ENCODE data around the gene RNF32. TPM values are rescaled to one million over a fixed set of nuclear protein-coding genes. Genes with fewer than 3 reads are reported as not detected.
"Not testable (repeated sequence)": the region's sequence is repeated elsewhere in the genome, so short reads cannot be mapped to it uniquely, and the experiment has no call there.

The RNF32 gene
- polyA plus RNA-seq, 4 donors: 1.1 to 5.1 (median 1.4) TPM

GRCh38 chr7:156629873-156630272, 10.7 kb upstream of the RNF32 start:
- Histone ChIP-seq H3K36me3 (ENCODE audit: control insufficient read depth in 3 of 3, insufficient read depth in 2 of 3, low read depth in 1 of 3, low read length in 3 of 3) (peaks cover 0 to 5% (median 0%) of the 10 kb centered on the region in 3 donors), H3K4me1 (ENCODE audit: control insufficient read depth in 3 of 3, insufficient read depth in 2 of 3, low read depth in 1 of 3, low read length in 2 of 3) (peaks cover 0 to 3% (median 0%) of the 10 kb centered on the region in 3 donors), H3K9me3 (ENCODE audit: control insufficient read depth in 2 of 2, insufficient read depth in 1 of 2, low read depth in 1 of 2, low read length in 1 of 2) (peaks cover 3 to 20% of the 10 kb centered on the region in 2 donors), H3K4me3 (ENCODE audit: low read depth in 1 of 3, low read length in 3 of 3) (no peak overlapping the region), H3K27ac (ENCODE audit: low read depth in 1 of 3, low read length in 2 of 3) (no peak overlapping the region), H3K27me3 (ENCODE audit: control insufficient read depth in 3 of 3, insufficient read depth in 3 of 3, low read length in 3 of 3) (no peaks in the 10 kb centered on the region)
- no peak for FAIRE-seq
- DNase-seq: no peak
- 92 to 96% (median 93%) methylated on average over 2 of the region's 2 CpGs for WGBS, 3 donors

- Histone ChIP-seq H3K27me3 (ENCODE audit: control insufficient read depth in 3 of 3, insufficient read depth in 3 of 3, low read length in 3 of 3) (no peaks in the 10 kb centered on the region), H3K27ac (ENCODE audit: low read depth in 1 of 3, low read length in 2 of 3) (no peak overlapping the region), H3K4me1 (ENCODE audit: control insufficient read depth in 3 of 3, insufficient read depth in 2 of 3, low read depth in 1 of 3, low read length in 2 of 3) (peaks cover 0 to 3% (median 0%) of the 10 kb centered on the region in 3 donors), H3K4me3 (ENCODE audit: low read depth in 1 of 3, low read length in 3 of 3) (no peak overlapping the region), H3K36me3 (ENCODE audit: control insufficient read depth in 3 of 3, insufficient read depth in 2 of 3, low read depth in 1 of 3, low read length in 3 of 3) (peaks cover 0 to 5% (median 0%) of the 10 kb centered on the region in 3 donors), H3K9me3 (ENCODE audit: control insufficient read depth in 2 of 2, insufficient read depth in 1 of 2, low read depth in 1 of 2, low read length in 1 of 2) (peaks cover 3 to 18% of the 10 kb centered on the region in 2 donors)
- 62 to 67% (median 66%) methylated on average over 3 of the region's 3 CpGs for WGBS, 3 donors
- no peak for FAIRE-seq
- DNase-seq: peak in 1 of 2 donors; percentile 49
These were observed 6.5 kb upstream of the RNF32 start for GRCh38 chr7:156634117-156634516.

GRCh38 chr7:156635529-156636385, 4.8 kb upstream of the RNF32 start:
- no peak for FAIRE-seq
- 85 to 89% (median 87%) methylated on average over 7 of the region's 7 CpGs for WGBS, 3 donors
- H3K27ac ChIP-seq (ENCODE audit: low read depth in 1 of 3, low read length in 2 of 3): no peak overlapping the region
- H3K36me3 ChIP-seq (ENCODE audit: control insufficient read depth in 3 of 3, insufficient read depth in 2 of 3, low read depth in 1 of 3, low read length in 3 of 3): peaks cover 0 to 7% (median 0%) of the 10 kb centered on the region in 3 donors
- peaks cover 0 to 11% (median 0%) of the 10 kb centered on the region in 3 donors for H3K4me1 ChIP-seq (ENCODE audit: control insufficient read depth in 3 of 3, insufficient read depth in 2 of 3, low read depth in 1 of 3, low read length in 2 of 3)
- H3K9me3 ChIP-seq (ENCODE audit: control insufficient read depth in 2 of 2, insufficient read depth in 1 of 2, low read depth in 1 of 2, low read length in 1 of 2): peaks cover 0 to 16% of the 10 kb centered on the region in 2 donors
- no peaks in the 10 kb centered on the region for H3K27me3 ChIP-seq (ENCODE audit: control insufficient read depth in 3 of 3, insufficient read depth in 3 of 3, low read length in 3 of 3)
- no peak for DNase-seq
- H3K4me3 ChIP-seq (ENCODE audit: low read depth in 1 of 3, low read length in 3 of 3): no peak overlapping the region

GRCh38 chr7:156637093-156637492, 3.5 kb upstream of the RNF32 start:
- H3K4me3 ChIP-seq (ENCODE audit: low read depth in 1 of 3, low read length in 3 of 3); H3K27ac ChIP-seq (ENCODE audit: low read depth in 1 of 3, low read length in 2 of 3); H3K36me3 ChIP-seq (ENCODE audit: control insufficient read depth in 3 of 3, insufficient read depth in 2 of 3, low read depth in 1 of 3, low read length in 3 of 3); H3K27me3 ChIP-seq (ENCODE audit: control insufficient read depth in 3 of 3, insufficient read depth in 3 of 3, low read length in 3 of 3); DNase-seq; FAIRE-seq: not testable (repeated sequence)
- WGBS, 3 donors: 98 to 99% (median 99%) methylated on average over 7 of the region's 7 CpGs
- Histone ChIP-seq H3K4me1 (ENCODE audit: control insufficient read depth in 3 of 3, insufficient read depth in 2 of 3, low read depth in 1 of 3, low read length in 2 of 3) (peaks cover 0 to 11% (median 0%) of the 10 kb centered on the region in 3 donors), H3K9me3 (ENCODE audit: control insufficient read depth in 2 of 2, insufficient read depth in 1 of 2, low read depth in 1 of 2, low read length in 1 of 2) (peaks cover 0 to 16% of the 10 kb centered on the region in 2 donors)

GRCh38 chr7:156638443-156639077, 2.0 kb upstream of the RNF32 start:
- WGBS, 3 donors: 97% methylated on average over 8 of the region's 8 CpGs
- no peak for DNase-seq
- FAIRE-seq: no peak
- peaks cover 0 to 7% (median 0%) of the 10 kb centered on the region in 3 donors for H3K36me3 ChIP-seq (ENCODE audit: control insufficient read depth in 3 of 3, insufficient read depth in 2 of 3, low read depth in 1 of 3, low read length in 3 of 3)
- no peak overlapping the region for H3K27ac ChIP-seq (ENCODE audit: low read depth in 1 of 3, low read length in 2 of 3)
- peaks cover 0 to 11% (median 0%) of the 10 kb centered on the region in 3 donors for H3K4me1 ChIP-seq (ENCODE audit: control insufficient read depth in 3 of 3, insufficient read depth in 2 of 3, low read depth in 1 of 3, low read length in 2 of 3)
- no peak overlapping the region for H3K4me3 ChIP-seq (ENCODE audit: low read depth in 1 of 3, low read length in 3 of 3)
- H3K27me3 ChIP-seq (ENCODE audit: control insufficient read depth in 3 of 3, insufficient read depth in 3 of 3, low read length in 3 of 3): no peaks in the 10 kb centered on the region
- H3K9me3 ChIP-seq (ENCODE audit: control insufficient read depth in 2 of 2, insufficient read depth in 1 of 2, low read depth in 1 of 2, low read length in 1 of 2): peaks cover 0 to 16% of the 10 kb centered on the region in 2 donors

- H3K4me1 ChIP-seq (ENCODE audit: control insufficient read depth in 3 of 3, insufficient read depth in 2 of 3, low read depth in 1 of 3, low read length in 2 of 3): peaks cover 0 to 8% (median 0%) of the 10 kb centered on the region in 3 donors
- no peak for DNase-seq
- WGBS, 3 donors: 57 to 83% (median 68%) methylated on average over 52 of the region's 52 CpGs
- H3K27ac ChIP-seq (ENCODE audit: low read depth in 1 of 3, low read length in 2 of 3): peak overlapping the region in 2 of 3 donors; percentile 62 to 73
- peaks cover 0 to 16% of the 10 kb centered on the region in 2 donors for H3K9me3 ChIP-seq (ENCODE audit: control insufficient read depth in 2 of 2, insufficient read depth in 1 of 2, low read depth in 1 of 2, low read length in 1 of 2)
- peaks cover 0 to 7% (median 0%) of the 10 kb centered on the region in 3 donors for H3K36me3 ChIP-seq (ENCODE audit: control insufficient read depth in 3 of 3, insufficient read depth in 2 of 3, low read depth in 1 of 3, low read length in 3 of 3)
- no peak for FAIRE-seq
- peak overlapping the region; percentile 61 to 85 (median 69) for H3K4me3 ChIP-seq (ENCODE audit: low read depth in 1 of 3, low read length in 3 of 3)
- no peaks in the 10 kb centered on the region for H3K27me3 ChIP-seq (ENCODE audit: control insufficient read depth in 3 of 3, insufficient read depth in 3 of 3, low read length in 3 of 3)
These were observed 933 bp upstream of the RNF32 start for GRCh38 chr7:156639426-156640256.

- Histone ChIP-seq H3K4me1 (ENCODE audit: control insufficient read depth in 3 of 3, insufficient read depth in 2 of 3, low read depth in 1 of 3, low read length in 2 of 3) (peaks cover 0 to 7% (median 0%) of the 10 kb centered on the region in 3 donors), H3K9me3 (ENCODE audit: control insufficient read depth in 2 of 2, insufficient read depth in 1 of 2, low read depth in 1 of 2, low read length in 1 of 2) (peaks cover 0 to 16% of the 10 kb centered on the region in 2 donors), H3K36me3 (ENCODE audit: control insufficient read depth in 3 of 3, insufficient read depth in 2 of 3, low read depth in 1 of 3, low read length in 3 of 3) (peaks cover 0 to 7% (median 0%) of the 10 kb centered on the region in 3 donors), H3K27ac (ENCODE audit: low read depth in 1 of 3, low read length in 2 of 3) (peak overlapping the region; percentile 46 to 85 (median 85)), H3K4me3 (ENCODE audit: low read depth in 1 of 3, low read length in 3 of 3) (peak overlapping the region; percentile 61 to 85 (median 79)), H3K27me3 (ENCODE audit: control insufficient read depth in 3 of 3, insufficient read depth in 3 of 3, low read length in 3 of 3) (no peaks in the 10 kb centered on the region)
- FAIRE-seq (no peak), DNase-seq (peak in 1 of 2 donors; percentile 53)
- WGBS, 3 donors: 2 to 5% (median 4%) methylated on average over 30 of the region's 30 CpGs
These were observed 443 bp downstream of the RNF32 start for GRCh38 chr7:156640949-156641485.
